Right lobe of liver (tissue), 6 donors: ENCODE data around the gene FKBP8. TPM values are rescaled to one million over a fixed set of nuclear protein-coding genes. Genes with fewer than 3 reads are reported as not detected.

Experiments
- ATAC-seq, 4 donors: fragments of 200-7000 bp; cut with Tn5 transposase; one replicate each; pipeline ENCODE4 v1.9.1; 2020; ENCODE audit warnings: mild to moderate bottlenecking in 4 of 4, moderate library complexity in 4 of 4
- DNase-seq, 3 donors: peaks; one replicate each; pipeline ENCODE4 v3.0.0-alpha.2; 2020
- H3K27ac ChIP-seq, 3 donors: fragments of 200-600 bp; one replicate each; pipeline ENCODE4 v1.8.0; 2022
- H3K27me3 ChIP-seq, 2 donors: fragments of 200-600 bp; one replicate each; pipeline ENCODE4 v1.8.0; 2022
- H3K36me3 ChIP-seq, 4 donors: fragments of 200-600 bp; sonication (generic) in 1 of 4; one replicate each; pipeline versions ENCODE4 v1.5.1 to v1.8.0; 2017 to 2022; ENCODE audit warnings: control low read depth in 1 of 4
- H3K4me1 ChIP-seq, 4 donors: fragments of 200-600 bp; sonication (generic) in 1 of 4; one replicate each; pipeline versions ENCODE4 v1.5.1 to v1.8.0; 2017 to 2022; ENCODE audit warnings: control low read depth in 1 of 4
- H3K4me3 ChIP-seq, 3 donors: fragments of 200-600 bp; one replicate each; pipeline ENCODE4 v1.8.0; 2022
- H3K9me3 ChIP-seq, 4 donors: fragments of 200-600 bp; sonication (generic) in 1 of 4; one replicate each; pipeline versions ENCODE4 v1.5.1 to v1.8.0; 2017 to 2022; ENCODE audit warnings: control low read depth in 1 of 4
- CTCF ChIP-seq, 4 donors: fragments of 200-600 bp in 3 of 4; fragments of 450-650 bp in 1 of 4; IDR thresholded peaks; one replicate each; pipeline versions ENCODE4 v1.5.1 to v1.8.0; 2016 to 2022; ENCODE audit warnings: antibody characterized with exemption in 4 of 4, mild to moderate bottlenecking in 2 of 4
- POLR2A ChIP-seq: fragments of 450-650 bp; IDR thresholded peaks from one replicate; pipeline ENCODE4 v1.6.1; 2017; ENCODE audit warnings: antibody characterized with exemption, mild to moderate bottlenecking
- WGBS: methylation state at CpG from one replicate; pipeline ENCODE4 v1.1.6; 2018; ENCODE audit warnings: low coverage, low lambda C conversion rate; ENCODE audit not compliant: insufficient coverage; ENCODE audit errors: missing lambda C conversion rate; 5-methylcytosine and 5-hydroxymethylcytosine counted together
- intact Hi-C, 2 donors: fragments of 100-400 bp; cut with DNase I; formaldehyde crosslinking; loops; one replicate each; pipeline versions ENCODE4 v1.11.2 to v1.14.1; 2022
- total RNA-seq, 6 experiments: library from RNA; depleted of rRNA in 2 of 6; stranded (reverse); fragments of >200 nt in 2 of 6; fragmentation: NEBNext Ultra II Directional in 3 of 6; extraction: Animal tissue kit (Norgen Biotek cat#: 25700) in 3 of 6; gene quantifications; one replicate each; pipeline versions ENCODE4 v1.1.0 to v1.2.4, GENCODE V29; 2016 to 2023
- donor health status: DM: no; HTN: yes; CAD: no.
- donor health status: DM: no; HTN: no; CAD: no.
- donor health status: DM: no; HTN: no; CAD: no.
- donor health status: DM: no; HTN: yes; CAD: no.
- donor health status: DM: no; HTN: yes; CAD: no.

FKBP8 gene
- total RNA-seq, 6 experiments from 2014 or later: 92.7 to 179 (median 118) TPM

- 80% methylated on average over 1 of the region's 18 CpGs for WGBS
- H3K27ac ChIP-seq: no peak overlapping the region
- H3K4me3 ChIP-seq: no peak overlapping the region
- H3K36me3 ChIP-seq: peaks cover 5 to 39% (median 22%) of the 10 kb centered on the region in 4 donors
- H3K9me3 ChIP-seq: no peaks in the 10 kb centered on the region
- ATAC-seq: no peak
- H3K27me3 ChIP-seq: no peaks in the 10 kb centered on the region
- intact Hi-C loops: loop anchor here in 1 of 2 donors (10.0 kb wide), 1 partner anchor 120 kb away; no protein-coding TSS in a partner anchor
- DNase-seq: no peak
- peaks cover 0 to 17% (median 8%) of the 10 kb centered on the region in 4 donors for H3K4me1 ChIP-seq
- no peak for TF ChIP-seq CTCF (IDR thresholded peaks at IDR 0.05)
Observed at GRCh38 chr19:18574691-18575291, 31.4 kb upstream of the FKBP8 start.

GRCh38 chr19:18571564-18572344 is 28.4 kb upstream of the FKBP8 start, which contains the start of gene UBA52:
UBA52 (plus strand) TSS chr19:18571857; CDS start chr19:18573301, 1,444 bp downstream.
- H3K36me3 ChIP-seq: peaks cover 13 to 52% (median 35%) of the 10 kb centered on the region in 4 donors
- WGBS: under 1% methylated on average over 36 of the region's 75 CpGs
- H3K4me3 ChIP-seq: peak within 1 kb of the TSS; percentile 97 to 99 (median 98)

GRCh38 chr19:18568367-18568766 is 25.0 kb upstream of the FKBP8 start:
- H3K4me3 ChIP-seq: no peak overlapping the region
- intact Hi-C loops: loop anchor here in 1 of 2 donors (10.0 kb wide), 1 partner anchor 94 kb away; no protein-coding TSS in a partner anchor
- no peak for TF ChIP-seq POLR2A
- no peak for TF ChIP-seq CTCF (IDR thresholded peaks at IDR 0.05)
- H3K4me1 ChIP-seq: peaks cover 0 to 14% (median 5%) of the 10 kb centered on the region in 4 donors
- H3K27ac ChIP-seq: no peak overlapping the region
- ATAC-seq: no peak
- DNase-seq: no peak
- no peaks in the 10 kb centered on the region for H3K9me3 ChIP-seq
- WGBS: 100% methylated on average over 4 of the region's 15 CpGs
- H3K36me3 ChIP-seq: peaks cover 0 to 53% (median 31%) of the 10 kb centered on the region in 4 donors
- H3K27me3 ChIP-seq: no peaks in the 10 kb centered on the region

More at GRCh38 chr19:18571564-18572344, 28.4 kb upstream of the FKBP8 start, which contains the start of gene UBA52:
- intact Hi-C loops: loop anchor here in 1 of 2 donors (10.0 kb wide), 1 partner anchor 117 kb away; no protein-coding TSS in a partner anchor
- DNase-seq (peak; percentile 98), ATAC-seq (peak; percentile 97 to 99 (median 97))
- H3K9me3 ChIP-seq: no peaks in the 10 kb centered on the region
- no peaks in the 10 kb centered on the region for H3K27me3 ChIP-seq
- H3K4me1 ChIP-seq: peaks cover 0 to 16% (median 5%) of the 10 kb centered on the region in 4 donors
- TF ChIP-seq POLR2A (peak; percentile 79), CTCF (IDR thresholded peaks at IDR 0.05) (peak in 1 of 4 donors; percentile 17)
- peak within 1 kb of the TSS; percentile 64 to 88 (median 85) for H3K27ac ChIP-seq

- no peak for ATAC-seq
- DNase-seq: no peak
- Histone ChIP-seq H3K4me3 (no peak overlapping the region), H3K27me3 (no peaks in the 10 kb centered on the region), H3K9me3 (no peaks in the 10 kb centered on the region), H3K36me3 (peaks cover 0 to 54% (median 34%) of the 10 kb centered on the region in 4 donors), H3K4me1 (no peaks in the 10 kb centered on the region), H3K27ac (no peak overlapping the region)
- intact Hi-C loops: loop anchor here in 1 of 2 donors (10.0 kb wide), 1 partner anchor 92 kb away; no protein-coding TSS in a partner anchor
- TF ChIP-seq POLR2A (no peak), CTCF (IDR thresholded peaks at IDR 0.05) (no peak)
- WGBS: 80% methylated on average over 1 of the region's 8 CpGs
Observed at GRCh38 chr19:18566953-18567352, 23.6 kb upstream of the FKBP8 start.
